Keratinocyte (primary cell): ENCODE data around the gene ZNF778. TPM values are rescaled to one million over a fixed set of nuclear protein-coding genes. Genes with fewer than 3 reads are reported as not detected.

Source experiments
- DNase-seq: peaks from one replicate; pipeline ENCODE4 v3.0.0-alpha.2; 2011; ENCODE audit warnings: low read depth, missing footprints, low spot score
- FAIRE-seq: peaks from 2 replicates; lab custom pipeline; 2011; peaks lifted over from hg19 to GRCh38; lab: Jason Lieb, UNC
- H2AFZ ChIP-seq: 2 replicates; pipeline ENCODE4 v1.6.0; 2012; ENCODE audit warnings: low read length, control low read depth, inconsistent platforms; ENCODE audit not compliant: control insufficient read depth
- H3K27ac ChIP-seq: 2 replicates; pipeline ENCODE4 v1.5.1; 2011; ENCODE audit warnings: low read length; ENCODE audit not compliant: control insufficient read depth, insufficient read depth
- H3K27me3 ChIP-seq: 3 replicates; pipeline ENCODE4 v1.6.0; 2011; ENCODE audit warnings: low read length; ENCODE audit not compliant: control insufficient read depth, insufficient read depth; ENCODE audit errors: extremely low read depth
- H3K36me3 ChIP-seq, 2 experiments: 2 replicates in 1 of 2; 3 replicates in 1 of 2; pipeline ENCODE4 v1.5.1; 2011; ENCODE audit warnings: low read length in 2 of 2, mild to moderate bottlenecking in 1 of 2; ENCODE audit not compliant: control insufficient read depth in 2 of 2, insufficient read depth in 2 of 2; ENCODE audit errors: extremely low read depth in 1 of 2
- H3K4me1 ChIP-seq: 3 replicates; pipeline ENCODE4 v1.5.1; 2011; ENCODE audit warnings: low read length; ENCODE audit not compliant: control insufficient read depth, insufficient read depth; ENCODE audit errors: extremely low read depth
- H3K4me2 ChIP-seq: 3 replicates; pipeline ENCODE4 v1.6.0; 2011; ENCODE audit warnings: low read depth, low read length; ENCODE audit not compliant: control insufficient read depth, insufficient read depth; ENCODE audit errors: extremely low read depth
- H3K4me3 ChIP-seq, 3 experiments: fragments of 200-600 bp in 1 of 3; sonication (generic) in 1 of 3; 2 replicates in 2 of 3; 3 replicates in 1 of 3; pipeline ENCODE4 v1.5.1; 2011 to 2016; ENCODE audit warnings: low read length in 3 of 3, mild to moderate bottlenecking in 3 of 3, control low read depth in 2 of 3, inconsistent platforms in 1 of 3, low read depth in 1 of 3, mixed read lengths in 1 of 3, mixed run types in 1 of 3, moderate library complexity in 1 of 3; ENCODE audit not compliant: control insufficient read depth in 2 of 3, insufficient read depth in 2 of 3; ENCODE audit errors: extremely low read depth in 1 of 3
- H3K79me2 ChIP-seq: 2 replicates; pipeline ENCODE4 v1.6.0; 2012; ENCODE audit warnings: low read length; ENCODE audit not compliant: control insufficient read depth, insufficient read depth
- H3K9ac ChIP-seq: 3 replicates; pipeline ENCODE4 v1.6.0; 2011; ENCODE audit warnings: low read length; ENCODE audit not compliant: control insufficient read depth, insufficient read depth; ENCODE audit errors: extremely low read depth
- H3K9me1 ChIP-seq: 3 replicates; pipeline ENCODE4 v1.6.0; 2011; ENCODE audit warnings: low read length; ENCODE audit not compliant: control insufficient read depth, insufficient read depth; ENCODE audit errors: extremely low read depth
- H3K9me3 ChIP-seq: 2 replicates; pipeline ENCODE4 v1.5.1; 2012; ENCODE audit warnings: low read depth, low read length; ENCODE audit not compliant: control insufficient read depth
- H4K20me1 ChIP-seq: 3 replicates; pipeline ENCODE4 v1.6.0; 2011; ENCODE audit warnings: low read length; ENCODE audit not compliant: control insufficient read depth, insufficient read depth; ENCODE audit errors: extremely low read depth
- EZH2 ChIP-seq: IDR thresholded peaks from one replicate; pipeline ENCODE4 v1.6.1; 2012; ENCODE audit warnings: inconsistent platforms, mild to moderate bottlenecking, low read length, moderate library complexity
- dilution Hi-C: fragments of 300-500 bp; cut with MboI; formaldehyde crosslinking; loops from one replicate; pipeline ENCODE4 v1.7.0; 2020; ENCODE audit warnings: low sequenced_read_pairs; ENCODE audit not compliant: extremely low pct_ligation_motif_present
- polyA plus RNA-seq, 5 experiments: library from polyadenylated mRNA; depleted of rRNA in 3 of 5; stranded (reverse) in 3 of 5; stranded (forward) in 1 of 5; unstranded in 1 of 5; fragments of >200 nt; gene quantifications; 1 replicate in 1 of 5; 2 replicates in 3 of 5; 3 replicates in 1 of 5; pipeline versions ENCODE4 v1.2.1 to v1.2.3, GENCODE V29; 2011 to 2012; ENCODE audit warnings: missing spikeins in 2 of 5, low read depth in 1 of 5, low replicate concordance in 1 of 5
- TF ChIP-seq, protein P1 (sequence below), 3 experiments: IDR thresholded peaks in 1 of 3; conservative IDR thresholded peaks in 1 of 3; optimal IDR thresholded peaks in 1 of 3; 2 replicates in 2 of 3; 3 replicates in 1 of 3; pipeline versions ENCODE3 to v1.5.1; 2011; ENCODE audit warnings: low read length in 3 of 3, mild to moderate bottlenecking in 3 of 3, moderate library complexity in 2 of 3, control low read depth in 1 of 3, inconsistent platforms in 1 of 3; ENCODE audit not compliant: insufficient read depth in 2 of 3; ENCODE audit errors: extremely low read depth in 1 of 3

Gene ZNF778
- polyA plus RNA-seq, 1 donor (not counting 4 experiments of a cell fraction or from before 2014, with no cell fraction given): 6.2 TPM

DNA sequence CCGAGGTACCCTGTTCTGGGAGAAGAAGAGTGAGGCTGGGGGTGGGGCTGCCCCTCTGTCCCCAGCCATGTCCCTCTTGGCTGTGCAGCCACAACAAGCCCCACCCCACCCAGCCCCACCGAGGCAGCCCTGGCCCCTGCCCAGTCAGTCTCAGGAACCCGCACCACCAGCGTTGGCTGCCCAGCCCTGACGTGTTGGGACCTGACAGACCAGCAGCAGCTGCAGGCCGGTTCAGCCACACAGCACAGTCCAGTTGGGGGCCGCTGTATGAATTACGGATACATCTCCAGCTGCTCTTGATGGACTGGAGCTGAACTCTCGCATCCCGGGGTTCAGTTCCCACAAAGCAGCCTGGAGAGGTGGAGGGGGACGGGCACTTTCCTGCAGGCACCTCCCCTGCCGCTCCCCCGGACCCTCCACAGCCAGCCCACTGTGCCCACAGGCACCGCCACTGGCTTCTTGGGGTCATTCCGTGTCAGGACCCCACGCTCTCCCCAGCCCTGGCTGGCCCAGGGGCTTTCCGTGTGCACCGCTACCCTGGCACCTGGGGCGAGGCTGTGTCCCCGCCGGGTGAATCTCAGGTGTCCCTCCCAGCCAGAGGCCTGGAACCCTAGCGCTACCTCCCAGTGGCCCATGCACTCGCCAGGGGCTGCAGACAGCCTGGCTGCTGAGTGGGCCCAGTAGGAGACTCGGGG lies 38.9 kb upstream of the ZNF778 start:
- Histone ChIP-seq H3K9me1 (no peaks in the 10 kb centered on the region), H3K9ac (no peak overlapping the region), H3K36me3 (no peaks in the 10 kb centered on the region), H2AFZ (no peak overlapping the region), H3K4me2 (no peak overlapping the region), H3K79me2 (no peaks in the 10 kb centered on the region), H3K9me3 (no peaks in the 10 kb centered on the region), H3K27me3 (peaks cover 25% of the 10 kb centered on the region), H4K20me1 (no peaks in the 10 kb centered on the region), H3K4me3 (no peak overlapping the region), H3K27ac (no peak overlapping the region), H3K4me1 (peaks cover 2% of the 10 kb centered on the region)
- no peak for TF ChIP-seq EZH2
- TF ChIP-seq, protein P1, sequence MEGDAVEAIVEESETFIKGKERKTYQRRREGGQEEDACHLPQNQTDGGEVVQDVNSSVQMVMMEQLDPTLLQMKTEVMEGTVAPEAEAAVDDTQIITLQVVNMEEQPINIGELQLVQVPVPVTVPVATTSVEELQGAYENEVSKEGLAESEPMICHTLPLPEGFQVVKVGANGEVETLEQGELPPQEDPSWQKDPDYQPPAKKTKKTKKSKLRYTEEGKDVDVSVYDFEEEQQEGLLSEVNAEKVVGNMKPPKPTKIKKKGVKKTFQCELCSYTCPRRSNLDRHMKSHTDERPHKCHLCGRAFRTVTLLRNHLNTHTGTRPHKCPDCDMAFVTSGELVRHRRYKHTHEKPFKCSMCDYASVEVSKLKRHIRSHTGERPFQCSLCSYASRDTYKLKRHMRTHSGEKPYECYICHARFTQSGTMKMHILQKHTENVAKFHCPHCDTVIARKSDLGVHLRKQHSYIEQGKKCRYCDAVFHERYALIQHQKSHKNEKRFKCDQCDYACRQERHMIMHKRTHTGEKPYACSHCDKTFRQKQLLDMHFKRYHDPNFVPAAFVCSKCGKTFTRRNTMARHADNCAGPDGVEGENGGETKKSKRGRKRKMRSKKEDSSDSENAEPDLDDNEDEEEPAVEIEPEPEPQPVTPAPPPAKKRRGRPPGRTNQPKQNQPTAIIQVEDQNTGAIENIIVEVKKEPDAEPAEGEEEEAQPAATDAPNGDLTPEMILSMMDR (optimal IDR thresholded peaks at IDR 0.05 in 1 of 3, IDR thresholded peaks at IDR 0.05 in 1 of 3, conservative IDR thresholded peaks at IDR 0.05 in 1 of 3; ENCODE audit: extremely low read depth in 1 of 3, insufficient read depth in 2 of 3, low read length in 3 of 3): no peak
- dilution Hi-C loops: no loop called here
- DNase-seq: no peak
- FAIRE-seq: no peak

DNA sequence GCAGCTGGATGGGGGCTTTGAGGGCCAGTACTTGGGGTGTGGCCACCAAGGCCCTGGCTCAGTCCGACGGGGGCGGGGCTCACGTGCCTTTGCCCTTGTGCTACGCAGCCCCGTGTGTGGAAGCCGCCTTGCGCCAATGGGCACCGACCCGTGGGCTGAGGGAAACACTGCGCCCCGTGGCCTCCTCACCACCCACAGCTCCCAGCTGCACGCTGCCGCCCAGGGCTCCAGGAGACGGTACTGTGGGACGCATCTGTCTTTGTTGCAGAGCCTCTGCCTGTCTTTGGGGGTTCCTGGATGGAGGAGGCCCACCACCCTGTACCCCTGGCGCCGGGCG lies 38.4 kb upstream of the ZNF778 start:
- Histone ChIP-seq H3K36me3 (no peaks in the 10 kb centered on the region), H3K4me3 (no peak overlapping the region), H3K4me2 (no peak overlapping the region), H3K4me1 (peaks cover 2% of the 10 kb centered on the region), H3K27ac (no peak overlapping the region), H4K20me1 (no peaks in the 10 kb centered on the region), H2AFZ (no peak overlapping the region), H3K9me1 (no peaks in the 10 kb centered on the region), H3K27me3 (peaks cover 25% of the 10 kb centered on the region), H3K79me2 (no peaks in the 10 kb centered on the region), H3K9me3 (no peaks in the 10 kb centered on the region), H3K9ac (no peak overlapping the region)
- DNase-seq (no peak), FAIRE-seq (no peak)
- no peak for TF ChIP-seq EZH2
- TF ChIP-seq, protein P1 (optimal IDR thresholded peaks at IDR 0.05 in 1 of 3, IDR thresholded peaks at IDR 0.05 in 1 of 3, conservative IDR thresholded peaks at IDR 0.05 in 1 of 3; ENCODE audit: extremely low read depth in 1 of 3, insufficient read depth in 2 of 3, low read length in 3 of 3): no peak
- dilution Hi-C loops: no loop called here
